Stimulated activated naive CD8-positive, alpha-beta T cell treated with anti-CD3 and anti-CD28 coated beads, Interleukin-15, Interleukin-2, amounts not matched to agents 100 U/mL and 50 U/mL, for 24 hours (primary cell): ENCODE results near the gene ZBTB46.

ENCODE experiments used
- ATAC-seq: fragments of 150-1000 bp; cut with Tn5 transposase; one replicate; pipeline ENCODE4 v1.10.0; 2021
- DNase-seq: peaks from one replicate; pipeline ENCODE4 v3.0.0; 2021

Gene ZBTB46

GRCh38 chr20:63745424-63745805 is 85.6 kb downstream of the ZBTB46 start:
- DNase-seq = no peak

GRCh38 chr20:63744574-63745423 is 86.3 kb downstream of the ZBTB46 start:
- DNase-seq = no peak
- no peak for ATAC-seq

More at GRCh38 chr20:63745424-63745805, 85.6 kb downstream of the ZBTB46 start:
- ATAC-seq = no peak

DNA sequence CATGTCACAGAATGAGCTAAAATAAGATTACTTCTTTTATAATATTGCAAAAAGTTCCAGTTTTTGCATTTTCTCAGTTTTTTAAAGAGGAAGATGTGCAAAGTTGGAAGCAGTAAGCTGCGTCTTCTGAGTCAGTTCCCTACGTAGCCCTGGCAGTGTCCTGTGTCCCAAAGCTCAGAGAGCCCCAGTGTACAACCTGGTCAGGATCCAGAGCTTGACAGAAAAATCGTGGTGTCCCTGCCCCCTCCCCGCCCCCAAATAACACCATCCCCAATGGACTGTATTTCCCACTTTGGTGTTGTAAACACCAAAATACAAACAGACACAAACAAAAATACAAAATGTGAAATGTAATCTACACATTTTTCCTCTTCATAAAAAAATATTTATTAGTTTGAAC is 86.9 kb downstream of the ZBTB46 start:
- no peak for DNase-seq
- no peak for ATAC-seq

DNA sequence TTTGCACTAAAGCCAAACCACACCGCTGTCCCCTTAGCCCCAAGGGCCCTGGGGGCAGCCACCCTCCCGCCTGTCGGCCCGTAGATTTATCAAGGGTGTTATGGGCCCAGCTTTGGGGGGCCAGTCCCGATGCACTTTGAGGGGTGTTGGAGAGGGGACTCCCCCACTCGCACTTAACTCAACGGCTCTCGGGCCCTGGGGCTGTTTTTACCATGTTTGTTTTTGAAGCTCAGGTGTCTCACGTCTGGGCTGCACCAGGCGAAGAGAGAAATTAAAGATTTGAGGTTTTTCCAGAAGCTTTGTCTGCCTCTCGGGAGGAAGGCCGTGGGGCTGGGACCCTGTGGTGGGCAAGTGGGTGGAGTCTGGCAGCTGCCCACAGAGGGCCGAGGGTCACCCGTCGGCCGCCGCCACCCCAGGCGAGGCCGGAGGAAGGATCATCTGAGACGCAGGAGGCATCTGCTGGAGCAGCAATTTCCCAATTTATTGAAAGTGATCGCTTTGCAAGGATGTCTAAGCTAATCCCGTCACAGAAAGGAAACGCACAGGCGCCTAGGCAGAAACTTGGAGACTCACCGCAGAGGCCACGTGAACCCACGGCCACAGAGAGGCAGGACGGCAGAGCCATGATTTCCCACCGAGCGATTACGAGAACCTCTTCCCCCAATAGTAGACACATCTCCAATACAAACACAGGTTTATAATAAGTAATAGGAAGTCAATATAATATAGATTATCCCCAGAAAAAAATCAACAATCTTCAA is 87.7 kb downstream of the ZBTB46 start:
- ATAC-seq (no peak), DNase-seq (no peak)

GRCh38 chr20:63742381-63743024 is 88.6 kb downstream of the ZBTB46 start:
- no peak for DNase-seq

GRCh38 chr20:63741676-63742380 is 89.2 kb downstream of the ZBTB46 start:
- no peak for DNase-seq
- no peak for ATAC-seq

More at GRCh38 chr20:63742381-63743024, 88.6 kb downstream of the ZBTB46 start:
- no peak for ATAC-seq

GRCh38 chr20:63741354-63741675 is 89.7 kb downstream of the ZBTB46 start:
- ATAC-seq (no peak), DNase-seq (no peak)

GRCh38 chr20:63740627-63741353 is 90.3 kb downstream of the ZBTB46 start:
- DNase-seq (peak; percentile 39), ATAC-seq (no peak)

DNA sequence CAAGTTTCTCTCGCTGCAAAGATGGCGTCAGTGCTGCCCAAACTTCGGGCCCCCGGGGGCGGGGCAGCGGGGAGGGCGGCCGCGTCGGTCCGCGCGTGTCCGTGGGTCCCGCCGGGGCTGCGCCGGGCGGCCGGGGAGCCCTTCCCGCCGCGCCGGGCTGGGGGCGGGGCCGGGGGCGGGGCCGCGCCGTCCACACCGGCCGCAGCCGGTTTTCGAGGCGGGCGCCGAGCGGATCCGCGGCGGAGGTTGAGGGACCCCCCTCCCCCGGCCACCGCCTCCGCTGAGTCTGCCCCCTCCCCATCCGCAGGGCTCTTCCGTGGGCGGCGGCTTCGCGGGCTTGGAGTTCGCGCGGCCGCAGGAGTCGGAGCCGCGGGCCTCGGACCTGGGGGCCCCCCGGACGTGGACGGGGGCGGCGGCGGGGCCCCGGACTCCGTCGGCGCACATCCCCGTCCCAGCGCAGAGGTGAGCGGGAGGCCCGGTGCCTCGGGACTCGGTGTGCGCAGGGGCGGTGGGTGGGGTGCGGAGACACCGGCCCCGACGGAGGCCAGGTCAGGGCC is 90.9 kb downstream of the ZBTB46 start:
- ATAC-seq (no peak), DNase-seq (peak; percentile 46)

DNA sequence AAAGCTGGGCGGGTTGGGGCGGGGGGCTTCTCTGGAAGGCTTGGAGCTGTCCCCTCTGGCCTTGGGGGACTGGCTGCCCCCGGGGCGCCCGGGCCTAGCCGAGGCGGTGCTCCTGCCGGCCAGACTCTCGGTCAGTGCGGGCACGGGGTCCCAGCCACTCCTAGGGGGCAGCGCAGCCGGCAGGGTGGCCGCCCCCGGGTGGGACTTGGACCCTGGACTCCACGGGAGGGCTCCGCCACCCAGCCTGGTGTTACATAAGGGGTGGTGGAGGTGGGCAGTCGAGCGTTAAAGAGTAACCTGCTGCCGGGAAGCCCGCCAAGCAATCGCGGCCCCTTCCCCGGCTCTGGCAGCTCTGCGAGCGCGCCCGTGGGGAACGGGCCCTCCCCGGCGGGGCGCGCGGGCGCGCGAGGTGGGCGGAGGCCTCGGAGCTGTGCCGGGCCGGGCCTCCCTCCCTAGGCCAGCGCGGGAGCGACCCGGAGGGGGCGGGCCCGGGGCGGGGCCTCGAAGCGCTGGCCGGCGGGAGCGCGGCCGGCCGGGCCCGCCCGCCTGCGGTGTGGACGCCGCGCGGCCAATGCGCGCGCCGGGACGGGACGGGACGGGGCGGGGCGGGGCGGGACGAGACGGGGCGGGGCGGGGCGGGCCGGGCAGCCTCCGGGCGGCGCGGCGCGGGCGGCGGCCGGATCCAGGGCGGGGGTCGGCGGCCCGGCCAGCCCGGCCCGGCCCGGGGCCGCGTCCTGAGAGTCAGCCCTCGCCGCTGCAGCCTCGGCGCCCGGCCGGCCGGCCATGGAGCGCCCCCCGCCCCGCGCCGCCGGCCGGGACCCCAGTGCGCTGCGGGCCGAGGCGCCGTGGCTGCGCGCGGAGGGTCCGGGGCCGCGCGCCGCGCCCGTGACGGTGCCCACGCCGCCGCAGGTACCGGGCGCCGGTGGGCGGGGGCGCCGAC is 91.7 kb downstream of the ZBTB46 start, which contains the start of gene SLC2A4RG:
SLC2A4RG (plus strand) TSS at position 647 of the 940 bp plus-strand sequence; CDS start at position 784, 137 bp downstream.
- DNase-seq (peak; percentile 77), ATAC-seq (peak; percentile 64)

DNA sequence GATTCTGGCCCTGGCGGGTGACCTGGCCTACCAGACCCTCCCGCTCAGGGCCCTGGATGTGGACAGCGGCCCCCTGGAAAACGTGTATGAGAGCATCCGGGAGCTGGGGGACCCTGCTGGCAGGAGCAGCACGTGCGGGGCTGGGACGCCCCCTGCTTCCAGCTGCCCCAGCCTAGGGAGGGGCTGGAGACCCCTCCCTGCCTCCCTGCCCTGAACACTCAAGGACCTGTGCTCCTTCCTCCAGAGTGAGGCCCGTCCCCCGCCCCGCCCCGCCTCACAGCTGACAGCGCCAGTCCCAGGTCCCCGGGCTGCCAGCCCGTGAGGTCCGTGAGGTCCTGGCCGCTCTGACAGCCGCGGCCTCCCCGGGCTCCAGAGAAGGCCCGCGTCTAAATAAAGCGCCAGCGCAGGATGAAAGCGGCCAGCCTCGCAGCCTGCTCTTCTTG is 92.4 kb downstream of the ZBTB46 start:
- DNase-seq (peak; percentile 43), ATAC-seq (no peak)

DNA sequence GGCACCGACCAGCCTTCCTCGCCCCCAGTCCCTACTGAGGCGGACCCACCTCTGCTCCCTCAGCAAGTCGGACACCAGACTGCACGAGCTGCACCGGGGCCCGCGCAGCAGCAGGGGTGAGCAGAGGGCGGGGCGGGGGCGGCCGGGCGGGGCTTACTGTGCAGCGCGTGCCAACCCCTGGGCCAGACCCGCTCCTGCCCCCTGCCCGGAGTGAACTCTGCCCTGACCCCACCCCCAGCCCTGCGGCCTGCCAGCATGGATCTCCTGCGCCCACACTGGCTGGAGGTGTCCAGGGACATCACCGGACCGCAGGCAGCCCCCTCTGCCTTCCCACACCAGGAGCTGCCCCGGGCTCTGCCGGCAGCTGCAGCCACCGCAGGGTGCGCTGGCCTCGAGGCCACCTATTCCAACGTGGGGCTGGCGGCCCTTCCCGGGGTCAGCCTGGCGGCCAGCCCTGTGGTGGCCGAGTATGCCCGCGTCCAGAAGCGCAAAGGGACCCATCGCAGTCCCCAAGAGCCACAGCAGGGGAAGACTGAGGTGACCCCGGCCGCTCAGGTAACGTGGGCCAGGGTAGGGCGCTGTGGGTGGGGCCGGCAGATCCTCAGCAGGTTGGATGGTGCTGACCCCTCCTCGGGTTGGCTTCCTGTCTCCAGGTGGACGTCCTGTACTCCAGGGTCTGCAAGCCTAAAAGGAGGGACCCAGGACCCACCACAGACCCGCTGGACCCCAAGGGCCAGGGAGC is 92.9 kb downstream of the ZBTB46 start:
- no peak for ATAC-seq

DNA sequence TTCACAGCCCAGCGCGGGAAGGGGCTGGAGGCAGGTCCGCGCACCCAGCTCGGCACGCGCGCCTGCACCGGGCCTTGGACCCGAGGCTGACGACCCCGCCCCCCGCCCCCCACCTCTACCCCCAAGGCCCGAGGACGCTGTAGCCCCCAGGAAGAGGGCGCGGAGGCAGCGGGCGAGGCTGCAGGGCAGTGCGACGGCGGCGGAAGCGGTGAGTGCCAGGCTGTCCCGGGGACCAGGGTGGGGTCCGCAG is 93.4 kb downstream of the ZBTB46 start:
- no peak for ATAC-seq
- no peak for DNase-seq

More for the DNA sequence above, 92.9 kb downstream of the ZBTB46 start:
- DNase-seq = peak; percentile 48

- peak; percentile 59 for DNase-seq
- peak; percentile 8 for ATAC-seq
Measured at GRCh38 chr20:63736893-63737694, 94.0 kb downstream of the ZBTB46 start.

DNA sequence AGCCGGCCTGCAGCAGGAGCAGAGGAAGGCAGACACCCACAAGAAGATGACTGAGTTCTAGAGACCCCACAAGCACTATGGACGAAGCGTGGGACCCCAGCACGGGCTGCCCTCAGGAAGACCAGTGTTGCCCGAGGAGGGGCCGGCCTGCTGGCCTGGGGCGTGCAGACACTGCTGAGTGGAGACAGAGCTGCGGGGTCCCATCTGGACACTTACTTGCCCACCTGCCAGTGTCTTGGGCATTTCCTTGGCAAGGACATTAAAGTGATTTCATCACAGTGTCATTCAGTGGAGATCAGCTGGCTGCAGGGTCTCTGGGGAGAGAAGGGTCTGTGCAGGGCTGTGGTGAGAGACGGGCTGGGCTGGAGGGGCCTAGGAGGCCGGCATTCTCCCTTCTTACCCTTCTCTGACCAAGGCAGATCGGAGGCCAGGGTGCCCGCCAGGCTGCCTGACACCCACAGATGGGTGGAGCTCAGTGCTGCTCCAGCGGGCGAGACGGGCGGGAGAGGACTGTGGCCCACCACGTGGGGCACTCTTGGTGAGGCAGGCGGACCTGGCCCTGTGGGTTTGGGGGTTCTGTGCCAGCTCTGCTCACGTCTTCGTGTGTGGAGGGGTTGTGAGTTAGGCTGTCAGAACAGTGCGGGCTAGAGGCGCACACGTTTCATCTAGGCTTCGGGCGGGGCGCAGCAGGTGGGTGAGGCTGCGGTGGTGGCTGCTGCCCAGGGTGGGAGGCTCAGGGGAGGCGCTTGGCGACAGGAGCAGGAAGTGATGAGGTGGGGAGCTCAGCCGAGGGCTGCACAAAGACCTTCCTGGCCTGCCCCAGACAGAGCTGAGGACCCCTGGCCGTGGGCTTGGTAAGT is 95.0 kb downstream of the ZBTB46 start, which contains the start of gene LIME1:
LIME1 (plus strand) TSS at position 806 of the 860 bp plus-strand sequence. CDS start 886 bp downstream, outside the sequence.
- ATAC-seq (peak; percentile 42), DNase-seq (peak; percentile 72)

DNA sequence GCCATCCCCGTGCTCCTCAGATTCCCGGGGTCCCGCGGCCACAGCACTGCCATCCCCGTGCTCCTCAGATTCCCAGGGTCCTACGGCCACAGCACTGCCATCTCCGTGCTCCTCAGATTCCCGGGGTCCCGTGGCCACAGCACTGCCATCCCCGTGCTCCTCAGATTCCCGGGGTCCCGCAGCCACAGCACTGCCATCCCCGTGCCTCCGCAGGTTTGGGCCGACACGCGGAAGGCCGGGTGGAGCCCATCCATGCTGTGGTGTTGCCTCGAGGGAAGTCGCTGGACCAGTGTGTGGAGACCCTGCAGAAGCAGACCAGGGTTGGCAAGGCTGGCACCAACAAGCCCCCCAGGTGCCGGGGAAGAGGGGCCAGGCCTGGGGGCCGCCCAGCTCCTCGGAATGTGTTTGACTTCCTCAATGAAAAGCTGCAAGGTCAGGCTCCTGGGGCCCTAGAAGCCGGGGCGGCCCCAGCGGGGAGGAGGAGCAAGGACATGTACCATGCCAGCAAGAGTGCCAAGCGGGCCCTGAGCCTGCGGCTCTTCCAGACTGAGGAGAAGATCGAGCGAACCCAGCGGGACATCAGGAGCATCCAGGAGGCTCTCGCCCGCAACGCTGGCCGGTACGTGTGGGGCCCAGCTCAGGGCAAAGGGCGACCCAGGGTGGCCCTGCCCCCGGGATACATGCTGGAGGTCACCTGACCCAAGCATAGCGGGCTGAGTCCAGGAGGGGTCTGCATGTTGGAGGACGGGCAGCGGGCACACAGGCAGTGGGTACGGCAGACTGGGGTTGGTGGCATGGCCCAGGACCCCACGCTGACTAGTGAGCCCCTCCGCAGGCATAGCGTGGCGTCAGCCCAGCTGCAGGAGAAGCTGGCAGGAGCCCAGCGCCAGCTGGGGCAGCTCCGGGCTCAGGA is 95.9 kb downstream of the ZBTB46 start:
- no peak for DNase-seq

More for the DNA sequence above, 95.9 kb downstream of the ZBTB46 start:
- no peak for ATAC-seq
